Cerebellar nuclear complex (tissue), 1 donor: ENCODE measurements around the gene BRCA1.

ENCODE experiments used
- DNase-seq, 2 experiments: peaks; one replicate each; lab custom pipeline; 2025; lab: John Stamatoyannopoulos, UW

BRCA1 gene

DNA sequence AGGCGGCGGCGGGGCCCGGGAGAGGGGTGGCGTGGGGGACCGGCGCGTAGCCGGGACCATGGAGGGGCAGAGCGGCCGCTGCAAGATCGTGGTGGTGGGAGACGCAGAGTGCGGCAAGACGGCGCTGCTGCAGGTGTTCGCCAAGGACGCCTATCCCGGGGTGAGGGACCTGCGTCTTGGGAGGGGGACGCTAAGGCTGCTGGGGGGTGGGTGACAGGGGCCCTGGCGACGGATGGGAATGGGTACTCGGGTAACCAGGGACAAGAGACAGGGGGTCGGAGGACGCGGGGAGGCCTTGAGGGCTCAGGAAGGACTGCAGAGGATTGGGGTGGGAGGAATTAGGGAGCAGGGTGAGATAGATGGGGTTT lies 99.9 kb downstream of the BRCA1 start:
- DNase-seq = no peak

DNA sequence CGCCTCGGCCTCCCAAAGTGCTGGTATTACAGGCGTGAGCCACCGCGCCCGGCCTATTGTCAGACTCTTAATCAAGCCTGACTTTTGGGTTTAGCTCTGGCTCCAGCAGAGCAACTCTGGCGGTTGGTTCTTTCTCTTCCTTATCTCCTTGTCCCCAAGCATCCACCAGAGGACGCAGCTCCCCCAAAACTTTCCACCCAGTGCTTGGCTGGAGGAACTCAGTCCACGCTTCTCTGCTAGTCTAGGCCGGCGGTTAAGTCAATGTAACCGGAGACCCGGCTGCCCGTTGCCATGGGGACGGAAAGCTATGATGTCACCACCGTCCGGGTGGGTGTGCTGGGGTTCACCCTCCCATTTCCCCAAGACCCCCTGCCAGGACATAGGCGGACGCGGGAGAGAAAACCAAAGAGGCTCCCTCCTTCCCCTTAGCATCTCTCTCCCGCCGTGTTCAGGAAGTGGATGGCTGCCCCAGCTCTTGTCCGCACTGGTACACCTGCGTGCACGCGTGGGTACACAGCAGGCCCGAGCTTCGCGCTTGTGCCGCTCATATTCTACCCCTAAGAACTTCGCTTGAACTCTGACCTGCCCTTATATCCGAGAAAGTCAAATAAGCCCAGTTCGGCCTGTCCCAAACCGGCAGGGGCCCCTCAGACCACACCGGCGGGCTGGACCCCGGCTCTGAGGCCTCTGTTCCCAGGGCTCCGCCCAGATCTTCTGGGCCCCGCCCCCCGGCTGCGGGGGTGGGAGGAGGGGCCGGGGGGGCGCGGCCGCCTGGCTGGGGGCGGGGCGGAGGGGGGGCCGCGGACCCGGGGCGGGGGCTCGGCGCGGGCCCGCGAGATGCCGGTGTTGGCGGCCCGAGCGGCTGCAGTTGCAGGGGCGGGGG lies 100.5 kb downstream of the BRCA1 start, which contains the start of gene RND2:
TSS of gene RND2 (plus strand) at position 825 of the 883 bp plus-strand sequence. CDS start 117 bp downstream, outside the sequence.
- peak in 1 of 2 experiments; percentile 59 for DNase-seq

DNA sequence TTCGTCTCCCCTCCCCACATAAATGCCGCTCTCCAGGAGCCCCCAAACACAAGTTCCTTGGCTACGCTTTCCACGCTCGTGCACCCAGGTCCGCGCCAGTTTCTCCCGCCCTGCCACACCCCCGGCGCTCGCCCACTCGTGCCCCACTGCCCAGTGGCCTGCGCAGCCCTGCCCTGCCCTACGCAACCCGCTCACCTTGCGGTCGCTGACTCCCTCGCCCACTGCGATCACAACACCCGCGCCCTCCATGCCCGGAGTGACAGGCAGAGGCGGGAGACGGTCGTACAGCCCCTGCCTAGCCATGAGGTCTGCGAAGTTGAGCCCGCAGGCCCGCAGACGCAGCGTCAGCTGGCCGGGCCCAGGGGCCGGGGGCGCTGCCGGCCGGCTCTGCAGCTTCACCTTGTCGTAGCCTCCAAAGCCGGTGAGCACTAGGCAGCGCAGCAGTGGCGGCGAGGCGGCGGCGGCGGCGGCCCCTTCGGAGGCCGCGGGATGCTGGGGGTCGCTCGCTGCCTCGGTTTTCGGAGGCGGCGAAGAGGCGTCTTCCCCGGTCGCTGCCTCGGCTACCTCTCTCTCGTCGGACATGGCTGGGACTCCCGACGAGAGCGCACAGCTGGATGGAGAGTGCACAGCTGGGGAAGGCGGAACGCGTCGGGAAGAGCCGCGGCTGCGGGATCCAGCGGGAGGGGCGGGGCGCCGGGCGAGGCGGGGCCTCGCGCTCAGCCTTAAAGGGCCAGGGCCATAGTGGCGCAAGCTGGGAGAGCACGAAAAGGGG lies 103.2 kb downstream of the BRCA1 start, which contains the start of gene VAT1:
TSS of gene VAT1 (minus strand) at position 645 of the 772 bp plus-strand sequence. CDS start at position 582, 63 bp downstream.
- no peak for DNase-seq

DNA sequence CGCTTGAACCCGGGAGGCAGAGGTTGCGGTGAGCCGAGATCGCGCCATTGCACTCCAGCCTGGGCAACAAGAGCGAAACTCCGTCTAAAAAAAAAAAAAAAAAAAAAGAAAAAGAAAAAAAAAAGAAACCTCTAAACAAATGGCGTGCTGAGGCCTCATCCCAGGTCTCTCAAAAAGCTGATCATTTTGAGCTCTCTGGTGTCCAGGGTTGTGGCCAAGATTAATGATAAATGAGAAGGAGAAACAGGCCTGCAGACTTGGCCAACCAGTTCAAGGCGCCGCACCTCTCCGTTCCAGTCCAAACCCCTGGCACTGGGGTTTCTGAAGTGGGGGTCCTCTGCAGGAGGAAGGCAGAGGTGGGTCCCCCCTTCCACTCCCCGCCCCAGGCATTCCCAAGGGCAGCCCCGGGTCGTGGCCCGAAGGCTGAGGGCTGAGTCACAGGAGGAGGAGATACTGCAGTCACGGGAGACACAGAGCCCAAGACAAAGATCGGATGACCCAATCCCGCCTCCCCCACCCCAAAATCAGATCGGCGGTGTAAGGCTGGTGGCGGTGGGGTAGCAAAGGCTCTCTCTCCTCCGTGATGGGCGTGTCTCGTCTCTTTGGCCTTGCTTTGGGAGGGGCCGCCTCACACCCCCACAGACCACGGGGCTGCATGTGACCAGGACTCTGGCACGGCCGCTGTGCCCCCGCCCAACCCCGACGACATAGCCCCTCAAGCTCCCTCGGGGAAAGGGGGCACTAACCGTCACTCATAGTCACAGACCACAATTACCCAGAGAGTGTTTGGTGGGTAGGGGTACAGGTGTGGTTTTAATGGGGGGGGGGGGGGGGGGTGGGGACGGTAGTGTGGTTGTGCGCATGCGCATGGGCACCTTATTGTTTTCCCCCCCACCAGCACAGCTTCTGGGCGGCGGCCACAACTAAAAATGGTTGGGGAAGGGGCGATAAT lies 104.1 kb downstream of the BRCA1 start:
- DNase-seq = no peak

DNA sequence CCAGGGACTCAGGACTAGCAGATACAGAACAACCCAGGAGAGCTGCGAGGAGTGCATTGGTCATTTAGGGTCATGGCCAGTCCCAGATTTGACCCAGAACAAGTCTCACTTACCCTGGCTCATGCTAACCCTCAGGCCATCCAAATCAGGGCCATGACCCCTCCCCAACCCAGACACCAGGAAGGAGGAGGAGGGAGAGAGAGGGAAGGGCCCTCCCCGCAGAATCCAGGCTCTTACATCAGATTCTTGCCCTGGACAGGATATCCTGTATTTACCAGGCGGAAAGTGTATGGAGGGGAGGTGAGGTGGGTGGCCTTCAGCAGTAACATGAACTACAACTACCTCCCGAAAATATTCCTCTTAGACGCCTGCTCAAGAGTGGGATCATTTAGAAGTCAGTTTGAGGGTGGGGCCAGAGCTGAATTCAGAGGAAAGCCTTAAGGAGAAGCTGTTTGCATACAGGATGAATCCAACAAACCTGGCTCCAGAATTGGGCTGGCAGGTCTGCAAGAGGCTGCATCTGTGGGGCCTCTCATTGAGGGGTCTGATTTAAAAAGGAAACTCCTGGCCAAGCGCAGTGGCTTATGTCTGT lies 105.0 kb downstream of the BRCA1 start:
- DNase-seq = no peak

DNA sequence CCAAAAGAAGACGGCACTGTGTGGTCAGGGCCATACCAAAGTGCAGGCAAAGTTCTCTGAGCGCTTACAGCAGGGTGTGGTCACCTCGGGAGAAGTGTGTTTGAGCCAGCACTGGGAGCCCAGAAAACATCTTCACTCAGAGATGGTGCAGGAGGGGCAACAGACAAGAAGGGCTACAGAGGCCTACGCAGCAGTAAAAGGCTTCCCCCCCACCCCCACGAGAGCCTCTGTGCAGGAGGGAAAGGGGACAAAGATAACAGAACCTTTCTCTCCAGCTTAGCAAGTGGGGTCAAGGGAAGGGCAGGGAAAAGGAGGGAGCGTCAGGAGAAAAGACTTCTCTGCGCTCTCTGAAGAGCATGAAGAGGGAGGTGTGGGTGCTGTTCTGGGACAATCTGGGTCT lies 105.7 kb downstream of the BRCA1 start:
- DNase-seq = no peak

DNA sequence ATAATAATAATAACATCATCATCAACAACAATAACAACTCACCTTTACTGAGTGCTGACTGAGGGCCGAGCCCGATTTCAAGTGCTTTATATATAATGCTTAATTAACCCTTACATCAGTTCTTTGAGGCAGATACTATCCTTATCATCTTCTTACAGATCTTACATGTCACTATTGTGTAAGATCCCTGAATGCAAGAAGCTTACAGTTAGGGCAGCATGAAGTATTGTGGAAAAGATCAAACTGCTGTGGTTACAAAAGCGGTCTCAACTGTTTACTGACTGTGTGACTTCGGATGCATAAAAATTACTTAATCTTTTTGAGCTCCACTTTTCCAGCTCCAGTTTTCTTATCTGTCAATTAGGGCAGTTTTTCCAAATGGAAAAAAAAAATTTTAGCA lies 106.2 kb downstream of the BRCA1 start:
- DNase-seq = no peak

DNA sequence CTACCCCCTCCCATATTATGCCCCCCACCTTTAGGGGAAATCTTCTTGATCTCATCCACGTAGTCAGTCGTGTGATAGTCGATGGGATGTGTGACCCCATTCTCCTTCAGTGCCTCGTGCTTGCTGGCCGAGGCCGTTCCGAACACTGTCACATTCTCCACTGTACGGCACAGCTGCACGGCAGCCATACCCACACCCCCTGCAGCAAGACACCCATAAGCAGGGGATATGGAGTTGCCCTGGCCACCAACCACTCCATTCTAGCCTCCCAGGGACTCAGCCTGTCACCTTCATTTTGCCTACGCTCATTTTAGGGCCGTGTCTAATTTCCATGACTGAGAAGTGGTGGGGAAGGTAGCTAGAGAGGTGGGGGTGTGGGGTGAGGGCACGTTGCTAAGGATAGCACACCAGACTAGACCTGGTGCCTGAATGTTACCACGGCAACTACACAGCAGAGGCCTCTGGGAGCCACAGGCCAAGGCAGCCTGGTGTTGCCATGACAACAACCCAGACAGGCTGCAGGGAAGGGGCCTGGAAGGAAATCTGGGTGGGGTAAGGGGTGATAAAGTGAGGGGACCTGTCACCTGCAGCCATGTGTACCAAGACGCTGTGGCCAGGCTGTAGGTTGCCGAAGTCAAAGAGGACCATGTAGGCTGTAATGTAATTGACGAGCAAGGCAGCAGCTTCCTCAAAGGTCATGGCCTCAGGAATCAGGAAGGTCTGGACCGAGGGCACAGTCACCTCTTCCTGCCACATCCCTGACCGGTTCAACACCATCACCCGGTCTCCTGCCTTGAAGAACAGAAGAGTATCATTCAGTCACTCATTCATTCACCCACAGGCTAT lies 106.9 kb downstream of the BRCA1 start:
- DNase-seq = no peak

DNA sequence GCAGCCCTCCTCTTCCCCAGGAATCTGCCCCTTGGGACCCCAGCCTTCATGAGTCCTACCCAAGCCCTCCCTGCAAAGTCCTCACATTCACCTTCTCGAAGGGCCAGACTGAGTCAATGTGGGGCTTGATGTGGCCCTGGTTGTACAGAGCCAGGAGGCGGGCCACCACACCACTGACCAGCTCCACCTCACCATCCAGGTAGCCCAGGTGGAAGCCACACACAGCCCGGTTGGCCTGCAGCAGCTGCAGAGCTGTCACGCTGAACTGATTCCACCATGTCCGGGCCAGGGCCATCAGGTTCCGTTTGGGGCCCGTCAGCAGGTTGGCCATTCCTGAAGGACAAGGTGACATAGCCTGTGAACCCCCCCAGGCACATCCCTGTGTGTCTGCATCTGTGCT lies 108.9 kb downstream of the BRCA1 start:
- DNase-seq = no peak

DNA sequence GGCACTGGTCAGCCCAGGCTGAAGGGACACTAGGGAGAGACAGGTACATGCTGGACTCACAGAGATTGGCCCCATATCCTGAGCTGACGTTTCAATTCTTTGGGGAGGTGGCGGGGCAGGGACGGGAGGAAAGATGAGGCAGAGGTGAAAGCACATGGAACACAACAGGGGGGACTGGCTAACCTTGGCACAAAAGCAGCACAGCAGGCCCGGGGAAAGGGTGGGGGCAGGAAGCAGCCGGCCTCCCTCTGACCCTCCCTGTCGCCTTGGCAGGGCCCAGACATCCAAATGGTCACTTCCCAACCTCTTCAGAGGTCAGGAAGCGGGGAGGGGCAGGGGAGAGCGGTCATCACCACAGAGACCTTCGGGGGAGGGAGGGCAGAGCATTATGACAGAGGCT lies 109.6 kb downstream of the BRCA1 start:
- no peak for DNase-seq

DNA sequence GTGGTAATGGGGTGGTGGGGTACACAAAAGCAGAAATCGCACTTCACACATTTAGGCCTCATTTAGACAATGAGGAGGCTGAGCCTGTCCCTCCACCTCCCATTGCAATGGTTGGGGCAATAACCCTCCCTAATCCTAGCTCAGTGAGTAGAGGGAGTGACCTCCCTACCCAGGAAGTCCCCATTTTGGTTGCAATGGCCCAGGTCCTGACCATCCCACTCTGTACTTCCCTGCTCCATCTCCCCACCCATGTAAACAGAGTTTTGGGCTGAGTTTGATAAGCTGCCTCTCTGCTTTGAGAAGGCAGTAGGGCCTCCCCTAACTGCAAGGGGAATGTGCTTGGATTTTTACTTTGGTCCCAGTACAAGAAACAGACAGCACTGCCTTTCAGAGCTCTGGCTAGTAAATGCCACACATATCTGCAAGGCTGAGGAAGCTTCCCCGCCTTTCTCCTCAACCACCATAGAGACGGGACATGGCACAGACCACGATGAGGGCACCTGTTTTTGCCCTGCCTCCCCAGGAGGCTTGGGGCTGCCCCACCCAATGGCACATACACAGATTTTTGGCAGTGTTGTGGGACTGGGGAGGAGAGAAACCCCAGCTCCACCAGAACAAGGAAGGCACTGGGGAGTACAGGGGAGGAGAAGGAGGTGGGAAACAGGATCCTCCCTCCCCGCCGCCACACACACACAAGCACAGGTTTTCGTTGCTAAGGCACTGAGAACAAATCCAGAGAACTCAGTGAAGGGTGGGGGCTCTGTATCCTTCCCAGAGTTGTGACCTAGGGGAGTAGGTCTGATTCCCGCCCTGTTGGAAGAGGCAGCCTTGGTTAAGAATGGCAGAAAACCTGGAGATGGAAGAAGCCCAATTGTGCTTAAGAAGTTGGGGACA lies 110.3 kb downstream of the BRCA1 start:
- DNase-seq = no peak

DNA sequence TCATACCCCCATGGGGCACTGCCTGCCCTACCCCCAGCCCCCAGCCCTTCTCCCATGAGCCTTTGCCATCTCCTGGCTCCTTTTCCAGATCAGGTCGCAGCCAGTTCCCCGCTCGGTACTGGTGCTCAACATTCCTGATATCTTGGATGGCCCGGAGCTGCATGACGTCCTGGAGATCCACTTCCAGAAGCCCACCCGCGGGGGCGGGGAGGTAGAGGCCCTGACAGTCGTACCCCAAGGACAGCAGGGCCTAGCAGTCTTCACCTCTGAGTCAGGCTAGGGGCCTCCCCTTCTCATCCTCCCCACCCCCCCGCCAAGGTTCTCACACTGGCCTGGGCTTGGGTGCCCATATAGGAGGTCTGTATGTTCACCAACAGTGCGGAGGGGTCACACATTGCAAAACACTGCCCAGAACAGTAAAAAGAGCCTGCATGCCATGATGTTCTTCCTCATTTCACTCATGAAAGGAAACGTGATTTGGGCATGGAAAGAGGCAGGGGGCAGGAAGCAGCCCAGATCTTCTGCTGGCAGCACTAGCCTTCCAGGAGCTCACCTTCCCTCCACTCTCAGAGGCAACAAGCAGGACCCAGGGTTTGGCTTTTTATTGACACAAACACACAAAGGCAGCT lies 111.0 kb downstream of the BRCA1 start:
- no peak for DNase-seq

DNA sequence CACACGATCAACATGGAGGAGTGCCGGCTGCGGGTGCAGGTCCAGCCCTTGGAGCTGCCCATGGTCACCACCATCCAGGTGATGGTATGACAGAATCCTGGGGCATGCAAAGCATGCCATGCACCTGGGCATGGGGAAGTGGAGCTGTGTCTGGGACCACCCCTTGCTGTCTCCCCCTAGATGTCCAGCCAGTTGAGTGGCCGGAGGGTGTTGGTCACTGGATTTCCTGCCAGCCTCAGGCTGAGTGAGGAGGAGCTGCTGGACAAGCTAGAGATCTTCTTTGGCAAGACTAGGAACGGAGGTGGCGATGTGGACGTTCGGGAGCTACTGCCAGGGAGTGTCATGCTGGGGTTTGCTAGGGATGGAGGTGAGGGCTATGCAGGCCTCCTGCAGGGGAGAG lies 111.9 kb downstream of the BRCA1 start:
- no peak for DNase-seq

DNA sequence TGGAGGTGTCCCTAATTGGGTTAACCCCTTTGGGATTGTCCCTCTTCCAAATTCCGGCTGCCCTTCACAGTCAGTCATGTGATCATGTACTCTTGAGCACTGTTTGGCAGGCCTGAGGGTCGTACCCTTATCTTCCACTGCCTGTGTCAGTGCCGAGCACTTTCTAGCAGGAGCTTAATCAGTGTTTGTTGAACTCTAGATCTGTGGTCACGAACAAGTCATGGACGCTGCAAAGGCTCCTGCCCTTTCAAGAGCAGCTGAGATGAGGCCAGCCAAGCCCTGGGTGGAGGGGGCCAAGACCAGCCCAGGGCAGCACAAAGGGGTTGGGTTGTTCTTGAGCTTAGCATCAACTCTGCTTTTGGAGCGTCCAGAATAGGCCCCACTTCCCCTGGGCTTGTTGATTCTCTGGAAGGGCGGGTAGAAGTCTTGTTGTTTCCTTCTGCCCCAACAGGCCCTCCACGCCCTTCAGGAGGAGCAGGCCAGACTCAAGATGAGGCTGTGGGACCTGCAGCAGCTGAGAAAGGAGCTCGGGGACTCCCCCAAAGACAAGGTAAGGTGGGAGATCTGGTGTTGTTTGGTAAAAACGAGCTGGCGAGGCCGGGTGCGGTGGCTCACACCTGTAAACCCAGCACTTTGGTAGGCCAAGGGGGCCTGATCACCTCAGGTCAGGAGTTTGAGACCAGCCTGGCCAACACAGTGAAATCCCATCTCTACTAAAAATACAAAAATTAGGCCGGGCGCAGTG lies 113.3 kb downstream of the BRCA1 start:
- DNase-seq = no peak

DNA sequence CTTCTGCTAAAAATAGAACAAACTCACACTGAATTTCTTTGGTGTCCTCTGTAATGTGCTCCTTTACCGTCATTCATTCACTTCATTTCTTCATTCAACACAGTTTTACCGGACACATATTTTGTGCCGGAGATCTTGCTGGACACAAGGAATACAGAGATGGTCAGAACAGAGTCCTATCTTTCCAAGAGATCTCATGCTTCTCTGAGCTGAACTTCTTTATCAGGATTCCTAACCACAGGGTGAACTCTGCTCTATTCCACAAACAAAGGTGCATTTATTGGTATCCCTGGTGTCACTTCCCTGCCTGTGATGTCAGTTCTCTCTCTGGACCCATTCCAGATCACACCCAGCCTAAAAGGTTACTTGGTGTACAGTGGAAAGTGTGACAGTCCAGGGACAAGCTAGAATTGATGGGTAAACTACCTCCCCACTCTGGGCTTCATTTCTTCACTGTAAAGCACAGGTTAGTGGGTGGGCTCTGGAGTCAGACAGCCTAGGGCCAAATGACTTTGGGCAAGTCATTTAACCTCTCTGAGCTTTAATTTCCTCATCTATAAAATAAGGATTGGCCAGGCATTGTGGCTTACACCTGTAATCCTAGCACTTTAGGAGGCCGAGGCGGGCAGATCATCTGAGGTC lies 114.4 kb downstream of the BRCA1 start:
- DNase-seq = no peak

DNA sequence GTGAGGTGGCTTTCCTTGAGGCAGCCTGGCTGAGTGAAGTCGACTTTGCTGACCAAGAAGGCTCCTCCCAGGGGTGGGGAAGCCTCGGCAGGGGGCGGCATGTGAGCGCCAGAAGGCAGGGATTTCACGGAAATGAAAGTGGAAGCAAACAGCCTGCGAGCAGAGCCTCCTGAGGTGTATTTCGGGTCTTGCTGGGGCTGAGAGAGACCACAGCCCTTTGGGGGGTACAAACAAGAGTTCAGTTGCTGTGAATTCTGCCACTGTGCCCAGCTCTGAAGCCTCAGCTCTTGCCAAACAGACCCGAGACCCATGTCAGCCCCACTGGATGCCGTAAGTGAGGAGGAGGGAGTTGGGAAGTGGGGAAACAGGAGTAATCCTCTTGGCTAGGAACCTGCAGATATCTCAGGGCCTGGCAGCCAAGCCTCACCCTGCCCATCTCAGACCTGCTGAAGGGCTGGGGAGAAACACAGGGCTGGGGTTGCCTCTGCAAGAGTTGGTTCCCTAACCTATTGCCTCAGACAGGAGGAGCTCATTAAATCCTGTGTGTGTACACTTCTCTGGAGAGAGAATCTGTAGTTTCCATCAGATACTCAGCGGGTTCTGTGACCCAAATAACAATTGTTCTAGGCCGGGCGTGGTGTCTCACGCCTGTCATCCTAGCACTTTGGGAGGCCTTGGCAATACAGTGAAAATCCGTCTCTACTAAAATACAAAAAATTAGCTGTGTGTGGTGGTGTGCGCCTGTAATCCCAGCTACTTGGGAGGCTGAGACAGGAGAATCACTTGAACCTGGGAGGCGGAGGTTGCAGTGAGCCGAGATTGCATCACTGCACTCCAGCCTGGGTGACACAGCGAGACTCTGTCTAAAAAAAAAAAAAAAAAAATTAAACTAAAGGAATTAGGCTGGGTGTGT lies 118.3 kb downstream of the BRCA1 start, which contains the start of gene IFI35:
TSS of gene IFI35 (plus strand) at position 146 of the 913 bp plus-strand sequence. CDS start at position 310, 164 bp downstream.
- no peak for DNase-seq
